PC-9 (cell line): ENCODE results near the gene DYSF. TPM values are rescaled to one million over a fixed set of nuclear protein-coding genes. Genes with fewer than 3 reads are reported as not detected.

Source experiments
- BruUV-seq: library from RNA; stranded (reverse); fragments of 400-500 nt; replicated peaks from 2 replicates; lab custom pipeline; 2021; lab: Mats Ljungman, UMichigan
- CTCF ChIA-PET: fragments of 300-600 bp; sonication (Branson Sonifier 250); formaldehyde crosslinking; loops from one replicate; lab custom pipeline; 2022; ENCODE audit warnings: antibody characterized with exemption; lab: Charles Lee
- POLR2A ChIA-PET: fragments of 300-600 bp; sonication (Branson Sonifier 250); formaldehyde crosslinking; loops from one replicate; lab custom pipeline; 2022; ENCODE audit warnings: antibody characterized with exemption; ENCODE audit not compliant: unreplicated experiment; lab: Charles Lee
- DNase-seq, 2 experiments: peaks; one replicate each; pipeline versions ENCODE4 v3.0.0 to v3.0.0-alpha.2; 2015 to 2022; ENCODE audit warnings: mixed read lengths in 1 of 2
- H2AFZ ChIP-seq: fragments of 200-600 bp; sonication (generic); 2 replicates; pipeline ENCODE4 v1.8.1; 2017; ENCODE audit warnings: antibody characterized with exemption
- H3F3A ChIP-seq: fragments of 200-600 bp; sonication (generic); 2 replicates; pipeline ENCODE4 v1.8.1; 2017; ENCODE audit warnings: antibody characterized with exemption, mild to moderate bottlenecking, low read depth; ENCODE audit not compliant: insufficient read depth
- H3K27ac ChIP-seq: fragments of 200-600 bp; sonication (generic); 2 replicates; pipeline ENCODE4 v1.6.1; 2016; ENCODE audit warnings: mixed run types
- H3K27me3 ChIP-seq: fragments of 200-600 bp; sonication (generic); 2 replicates; pipeline ENCODE4 v1.6.1; 2016; ENCODE audit warnings: low read depth, mixed run types; ENCODE audit not compliant: insufficient read depth
- H3K36me3 ChIP-seq: fragments of 200-600 bp; sonication (generic); 2 replicates; pipeline ENCODE4 v1.6.1; 2016; ENCODE audit warnings: low read depth, mixed run types
- H3K4me1 ChIP-seq: fragments of 200-600 bp; sonication (generic); replicated peaks from 2 replicates; pipeline ENCODE4 v1.6.1; 2016; ENCODE audit warnings: mixed run types; ENCODE audit not compliant: insufficient read depth
- H3K4me2 ChIP-seq: fragments of 200-600 bp; sonication (generic); 2 replicates; pipeline ENCODE4 v1.6.1; 2017; ENCODE audit warnings: mixed run types
- H3K4me3 ChIP-seq: fragments of 200-600 bp; sonication (generic); 2 replicates; pipeline ENCODE4 v1.6.1; 2016; ENCODE audit warnings: mixed run types
- H3K79me2 ChIP-seq: fragments of 200-600 bp; sonication (generic); 2 replicates; pipeline ENCODE4 v1.6.1; 2017; ENCODE audit warnings: low read depth, mixed run types
- H3K9me2 ChIP-seq: fragments of 200-600 bp; sonication (generic); 2 replicates; pipeline ENCODE4 v1.8.1; 2017; ENCODE audit warnings: mild to moderate bottlenecking; ENCODE audit not compliant: insufficient read depth
- H3K9me3 ChIP-seq: fragments of 200-600 bp; sonication (generic); 2 replicates; pipeline ENCODE4 v1.8.1; 2016; ENCODE audit warnings: low read depth; ENCODE audit not compliant: insufficient read depth
- H4K20me1 ChIP-seq: fragments of 200-600 bp; sonication (generic); 2 replicates; pipeline ENCODE4 v1.8.1; 2017; ENCODE audit not compliant: insufficient read depth
- CTCF ChIP-seq: fragments of 200-600 bp; sonication (generic); conservative IDR thresholded peaks from 2 replicates; pipeline ENCODE4 v1.6.1; 2017; ENCODE audit warnings: mixed run types, antibody characterized with exemption, mild to moderate bottlenecking, moderate library complexity
- EZH2 ChIP-seq: fragments of 200-600 bp; sonication (generic); IDR thresholded peaks from 2 replicates; pipeline ENCODE4 v1.8.0; 2017; ENCODE audit warnings: antibody characterized with exemption, low read depth
- intact Hi-C: fragments of 100-400 bp; cut with micrococcal nuclease; formaldehyde crosslinking; loops from one replicate; pipeline ENCODE4 v1.10.0; 2022; ENCODE audit not compliant: unreplicated experiment
- total RNA-seq: library from RNA; stranded (reverse); gene quantifications from 2 replicates; pipeline ENCODE4 v1.2.3, GENCODE V29; 2021

Gene DYSF
- total RNA-seq, 1 experiment from 2014 or later: 12.2 TPM

GRCh38 chr2:71727562-71727961 lies 274.2 kb downstream of the DYSF start:
- intact Hi-C loops: no loop called here
- Histone ChIP-seq H3K9me2 (no peaks in the 10 kb centered on the region; the same call in 1 of the 2 replicates), H3K27me3 (no peaks in the 10 kb centered on the region), H3K4me3 (no peak overlapping the region), H3K27ac (no peak overlapping the region), H3K4me2 (peak overlapping the region; percentile 10; the same call in 1 of the 2 replicates), H3F3A (peaks cover 8% of the 10 kb centered on the region; the same call in 1 of the 2 replicates), H4K20me1 (no peaks in the 10 kb centered on the region), H3K4me1 (peaks cover 17% of the 10 kb centered on the region), H3K9me3 (peaks cover 21% of the 10 kb centered on the region; the same call in 1 of the 2 replicates), H2AFZ (no peak overlapping the region), H3K79me2 (no peaks in the 10 kb centered on the region), H3K36me3 (no peaks in the 10 kb centered on the region)
- TF ChIP-seq EZH2 (no peak), CTCF (no peak)
- peak in 1 of 2 experiments; percentile 48 for DNase-seq
- POLR2A ChIA-PET: no interaction called here
- no TSS peak for BruUV-seq
- CTCF ChIA-PET: no interaction called here

- no peak for TF ChIP-seq EZH2
- no peak for TF ChIP-seq CTCF
- no peaks in the 10 kb centered on the region for H3K27me3 ChIP-seq
- H4K20me1 ChIP-seq: no peaks in the 10 kb centered on the region
- no peaks in the 10 kb centered on the region for H3K36me3 ChIP-seq
- no peak overlapping the region for H3K27ac ChIP-seq
- no peak for DNase-seq
- H3K4me1 ChIP-seq: peaks cover 17% of the 10 kb centered on the region
- no TSS peak for BruUV-seq
- H3K4me2 ChIP-seq: peak overlapping the region; percentile 10; the same call in 1 of the 2 replicates
- ChIA-PET CTCF (no interaction called here), POLR2A (no interaction called here)
- no peak overlapping the region for H3K4me3 ChIP-seq
- H3K79me2 ChIP-seq: no peaks in the 10 kb centered on the region
- H3K9me3 ChIP-seq: peaks cover 16% of the 10 kb centered on the region; the same call in 1 of the 2 replicates
- H3F3A ChIP-seq: peaks cover 8% of the 10 kb centered on the region; the same call in 1 of the 2 replicates
- intact Hi-C loops: no loop called here
- no peak overlapping the region for H2AFZ ChIP-seq
- no peaks in the 10 kb centered on the region; the same call in 1 of the 2 replicates for H3K9me2 ChIP-seq
Measured at GRCh38 chr2:71728036-71728435, 274.7 kb downstream of the DYSF start.

- no peak overlapping the region for H3K27ac ChIP-seq
- H2AFZ ChIP-seq: no peak overlapping the region
- POLR2A ChIA-PET: no interaction called here
- H3K9me2 ChIP-seq: no peaks in the 10 kb centered on the region; the same call in 1 of the 2 replicates
- intact Hi-C loops: no loop called here
- H3K4me2 ChIP-seq: no peak overlapping the region
- CTCF ChIA-PET: no interaction called here
- no peaks in the 10 kb centered on the region for H3K27me3 ChIP-seq
- H4K20me1 ChIP-seq: no peaks in the 10 kb centered on the region
- peaks cover 8% of the 10 kb centered on the region; the same call in 1 of the 2 replicates for H3F3A ChIP-seq
- no peak overlapping the region for H3K4me3 ChIP-seq
- peaks cover 17% of the 10 kb centered on the region for H3K4me1 ChIP-seq
- no TSS peak for BruUV-seq
- H3K9me3 ChIP-seq: no peaks in the 10 kb centered on the region
- TF ChIP-seq CTCF (no peak), EZH2 (no peak)
- H3K79me2 ChIP-seq: no peaks in the 10 kb centered on the region
- no peak for DNase-seq
- no peaks in the 10 kb centered on the region for H3K36me3 ChIP-seq
Measured at GRCh38 chr2:71730785-71731383, 277.5 kb downstream of the DYSF start.
